B cell (primary cell): ENCODE measurements around the gene TNF. TPM values are rescaled to one million over a fixed set of nuclear protein-coding genes. Genes with fewer than 3 reads are reported as not detected.

Source experiments
- ATAC-seq: fragments of 200-7000 bp; cut with Tn5 transposase; one replicate; pipeline ENCODE4 v1.10.0; 2021; ENCODE audit warnings: low read depth, mild to moderate bottlenecking, moderate number of reproducible peaks, moderate library complexity
- CTCF ChIA-PET: fragments of 350-600 bp; sonication (Branson Sonifier 250); formaldehyde crosslinking; loops from one replicate; lab custom pipeline; 2021; ENCODE audit warnings: antibody characterized with exemption, inconsistent platforms; lab: Charles Lee
- POLR2A ChIA-PET: fragments of 350-600 bp; sonication (Branson Sonifier 250); formaldehyde crosslinking; loops from one replicate; lab custom pipeline; 2021; ENCODE audit warnings: antibody characterized with exemption; lab: Charles Lee
- DNase-seq: peaks from one replicate; pipeline ENCODE4 v3.0.0; 2013
- H2AFZ ChIP-seq: 2 replicates; pipeline ENCODE4 v1.6.1; 2012; ENCODE audit warnings: mild to moderate bottlenecking, low read depth, low read length; ENCODE audit not compliant: insufficient read depth, poor library complexity, severe bottlenecking
- H3K27ac ChIP-seq, 2 donors: 1 replicate in 1 of 2; 2 replicates in 1 of 2; pipeline ENCODE4 v1.5.1; 2012 to 2013; ENCODE audit warnings: low read length in 2 of 2, mild to moderate bottlenecking in 2 of 2, moderate library complexity in 1 of 2
- H3K27me3 ChIP-seq, 4 experiments: fragments of 200-600 bp in 1 of 4; sonication (generic) in 1 of 4; replicated peaks in 1 of 4; 1 replicate in 2 of 4; 2 replicates in 2 of 4; pipeline versions ENCODE4 v1.6.1 to v1.7.0; 2013 to 2016; ENCODE audit warnings: low read length in 3 of 4, mild to moderate bottlenecking in 2 of 4, mixed read lengths in 1 of 4, moderate library complexity in 1 of 4; ENCODE audit not compliant: insufficient read depth in 4 of 4, control insufficient read depth in 3 of 4; ENCODE audit errors: control extremely low read depth in 1 of 4
- H3K36me3 ChIP-seq, 2 experiments: replicated peaks in 1 of 2; 1 replicate in 1 of 2; 2 replicates in 1 of 2; pipeline versions ENCODE4 v1.6.1 to v1.7.1; 2013; ENCODE audit warnings: low read length in 1 of 2; ENCODE audit not compliant: insufficient read depth in 2 of 2, control insufficient read depth in 1 of 2; ENCODE audit errors: control extremely low read depth in 1 of 2, extremely low read depth in 1 of 2
- H3K4me1 ChIP-seq, 2 donors: fragments of 200-600 bp in 1 of 2; sonication (generic) in 1 of 2; 1 replicate in 1 of 2; 2 replicates in 1 of 2; pipeline versions ENCODE4 v1.5.1 to v1.6.1; 2013 to 2017; ENCODE audit warnings: low read length in 2 of 2; ENCODE audit not compliant: control insufficient read depth in 2 of 2, insufficient read depth in 2 of 2
- H3K4me2 ChIP-seq: replicated peaks from 2 replicates; pipeline ENCODE3; 2012; ENCODE audit warnings: mild to moderate bottlenecking, low read depth, low read length; ENCODE audit not compliant: poor library complexity, severe bottlenecking
- H3K4me3 ChIP-seq, 5 experiments: fragments of 200-600 bp in 1 of 5; sonication (generic) in 1 of 5; 1 replicate in 3 of 5; 2 replicates in 2 of 5; pipeline versions ENCODE4 v1.5.1 to v1.7.0; 2011 to 2016; ENCODE audit warnings: low read length in 4 of 5, mild to moderate bottlenecking in 4 of 5, low read depth in 2 of 5, control low read depth in 1 of 5, moderate library complexity in 1 of 5; ENCODE audit not compliant: insufficient read depth in 1 of 5; ENCODE audit errors: control extremely low read depth in 1 of 5, extremely low read depth in 1 of 5
- H3K79me2 ChIP-seq: fragments of 200-600 bp; sonication (generic); one replicate; pipeline ENCODE4 v1.6.0; 2016; ENCODE audit warnings: low read length; ENCODE audit not compliant: control insufficient read depth, insufficient read depth
- H3K9ac ChIP-seq: fragments of 200-600 bp; sonication (generic); 2 replicates; pipeline ENCODE4 v1.6.1; 2017; ENCODE audit warnings: mild to moderate bottlenecking, low read length, moderate library complexity
- H3K9me3 ChIP-seq, 3 donors: one replicate each; pipeline versions ENCODE4 v1.6.1 to v1.7.1; 2013; ENCODE audit warnings: low read length in 2 of 3; ENCODE audit not compliant: control insufficient read depth in 2 of 3, insufficient read depth in 1 of 3; ENCODE audit errors: control extremely low read depth in 1 of 3
- H4K20me1 ChIP-seq: 2 replicates; pipeline ENCODE4 v1.6.0; 2012; ENCODE audit warnings: mild to moderate bottlenecking, low read length; ENCODE audit not compliant: insufficient read depth, control insufficient read depth, poor library complexity, severe bottlenecking
- H3K27ac Mint-ChIP-seq: one replicate; pipeline ENCODE4 v1.8.0; 2021; ENCODE audit warnings: mixed read lengths
- H3K27me3 Mint-ChIP-seq: one replicate; pipeline ENCODE4 v1.8.0; 2021; ENCODE audit warnings: mixed read lengths
- H3K4me1 Mint-ChIP-seq: one replicate; pipeline ENCODE4 v1.8.0; 2021; ENCODE audit warnings: mixed read lengths
- H3K4me3 Mint-ChIP-seq: one replicate; pipeline ENCODE4 v1.8.0; 2021; ENCODE audit warnings: mixed read lengths
- H3K9me3 Mint-ChIP-seq: one replicate; pipeline ENCODE4 v1.8.0; 2022; ENCODE audit warnings: mixed read lengths; ENCODE audit not compliant: insufficient read depth
- CTCF ChIP-seq: fragments of 200-600 bp; IDR thresholded peaks from one replicate; pipeline ENCODE4 v1.8.0; 2022; ENCODE audit warnings: antibody characterized with exemption, mild to moderate bottlenecking
- EZH2 ChIP-seq: IDR thresholded peaks from 2 replicates; pipeline ENCODE4 v1.6.1; 2012; ENCODE audit warnings: borderline replicate concordance, low read depth, mild to moderate bottlenecking, moderate library complexity, low read length; ENCODE audit not compliant: insufficient read depth, poor library complexity, severe bottlenecking
- WGBS: methylation state at CpG from one replicate; pipeline ENCODE4 v1.1.5; 2013; ENCODE audit warnings: missing lambda C conversion rate; ENCODE audit not compliant: insufficient coverage; 5-methylcytosine and 5-hydroxymethylcytosine counted together
- intact Hi-C: fragments of 100-400 bp; cut with micrococcal nuclease; formaldehyde crosslinking; loops from one replicate; pipeline ENCODE4 v1.10.0; 2022
- polyA plus RNA-seq: library from polyadenylated mRNA; depleted of rRNA; stranded (reverse); fragments of >200 nt; gene quantifications from 2 replicates; pipeline ENCODE4 v1.2.3, GENCODE V29; 2012
- total RNA-seq, 2 donors: library from RNA; stranded (reverse); fragments of 120-200 nt in 1 of 2; gene quantifications; 1 replicate in 1 of 2; 2 replicates in 1 of 2; pipeline versions ENCODE4 v1.2.3 to v1.2.4, GENCODE V29; 2013 to 2022

The TNF gene
- total and polyA plus RNA-seq, 2 donors (not counting 1 experiment from before 2014, with no cell fraction given), result 21.9 to 22.2 TPM

DNA sequence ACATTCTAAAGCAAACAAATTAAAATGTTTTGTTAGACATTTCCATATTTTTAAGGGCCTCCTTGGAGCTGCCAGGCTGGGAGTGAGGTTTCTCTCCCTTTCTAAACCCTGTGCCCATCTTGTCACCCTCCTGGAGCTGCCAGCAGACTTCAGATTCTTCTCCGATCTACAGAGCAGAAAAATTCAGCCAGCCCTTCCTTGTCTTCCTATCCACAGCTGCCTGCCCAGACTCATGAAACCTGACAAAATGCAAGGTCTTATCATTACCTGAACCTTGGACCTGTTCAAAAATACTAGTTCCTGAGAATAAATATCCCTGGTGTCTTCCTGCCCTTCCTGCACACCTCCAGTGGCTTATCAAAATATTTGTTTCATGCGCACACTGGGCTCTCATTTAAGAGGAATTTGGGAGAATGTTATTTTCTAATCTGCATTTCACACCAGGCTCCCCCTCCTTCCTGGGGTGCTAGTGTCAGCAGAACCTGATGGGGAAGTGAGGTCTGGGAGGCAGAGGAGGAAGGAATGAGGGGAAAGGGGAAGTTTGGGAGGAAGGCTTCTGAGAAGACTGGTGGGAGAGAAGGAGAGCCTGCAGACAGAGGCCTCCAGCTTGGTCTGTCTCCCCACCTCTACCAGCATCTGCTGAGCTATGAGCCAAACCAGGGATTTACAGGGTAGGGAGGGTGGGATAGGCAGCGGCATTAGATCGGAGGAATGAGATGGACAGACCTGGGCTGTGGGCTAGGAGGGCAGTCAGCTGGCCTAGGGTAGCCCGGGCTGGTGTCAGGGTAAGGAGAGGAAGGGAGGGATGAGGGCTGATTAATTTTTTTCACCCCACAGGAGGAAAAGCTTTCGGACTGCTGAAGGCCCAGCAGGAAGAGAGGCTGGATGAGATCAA is 39.6 kb downstream of the TNF start, which contains the start of gene AIF1:
TSS of gene AIF1 (plus strand) at position 551 of the 895 bp plus-strand sequence. CDS start at position 647, 96 bp downstream.
- peak within 1 kb of the TSS; percentile 26 to 68 for H3K27ac ChIP-seq
- H2AFZ ChIP-seq, result peak within 1 kb of the TSS; percentile 70
- ChIA-PET CTCF (interaction anchor here (0.6 to 5.6 kb wide), 7 partner anchors 17 to 131 kb away, joined by 3 to 44 read pairs (median 3); no protein-coding TSS in a partner anchor), POLR2A (interaction anchor here (0.5 to 0.6 kb wide), 2 partner anchors 23 to 49 kb away, joined by 6 to 7 read pairs; no protein-coding TSS in a partner anchor)
- DNase-seq, result peak; percentile 43
- intact Hi-C loops, result no loop called here
- peak; percentile 47 for ATAC-seq
- 24% methylated on average over 3 of the region's 6 CpGs for WGBS
- peaks cover 27 to 34% of the 10 kb centered on the region in 2 donors for H3K4me1 ChIP-seq
- H3K9ac ChIP-seq, result no peak within 1 kb of the TSS
- Mint-ChIP-seq H3K27me3 (no peaks in the 10 kb centered on the region), H3K9me3 (no peaks in the 10 kb centered on the region), H3K4me3 (peak within 1 kb of the TSS; percentile 70), H3K27ac (peak within 1 kb of the TSS; percentile 89), H3K4me1 (peaks cover 37% of the 10 kb centered on the region)
- no peaks in the 10 kb centered on the region for H4K20me1 ChIP-seq
- TF ChIP-seq EZH2 (no peak), CTCF (no peak)
- H3K4me2 ChIP-seq, result peak within 1 kb of the TSS; percentile 61
- no peaks in the 10 kb centered on the region for H3K27me3 ChIP-seq
- peaks cover 0 to 6% (median 0%) of the 10 kb centered on the region in 3 donors for H3K9me3 ChIP-seq
- no peaks in the 10 kb centered on the region for H3K79me2 ChIP-seq
- no peaks in the 10 kb centered on the region for H3K36me3 ChIP-seq
- peak within 1 kb of the TSS in 2 of 5 experiments; percentile 8 to 19 for H3K4me3 ChIP-seq
